Cardiac fibroblast (primary cell): Measurements from ENCODE around the gene LOXL1.

ENCODE experiments used
- DNase-seq, 2 donors: peaks; one replicate each; pipeline versions ENCODE4 v3.0.0 to v3.0.0-alpha.2; 2010; ENCODE audit warnings: low read depth in 2 of 2
- H3K4me3 ChIP-seq, 2 donors: replicated peaks in 1 of 2; 1 replicate in 1 of 2; 2 replicates in 1 of 2; pipeline ENCODE4 v1.5.1; 2011; ENCODE audit warnings: low read depth in 2 of 2, low read length in 2 of 2, mild to moderate bottlenecking in 2 of 2, moderate library complexity in 1 of 2
- TF ChIP-seq, protein P1 (sequence below): IDR thresholded peaks from one replicate; pipeline ENCODE4 v1.5.1; 2011; ENCODE audit warnings: low read depth, mild to moderate bottlenecking, low read length, inconsistent platforms

Gene LOXL1

DNA sequence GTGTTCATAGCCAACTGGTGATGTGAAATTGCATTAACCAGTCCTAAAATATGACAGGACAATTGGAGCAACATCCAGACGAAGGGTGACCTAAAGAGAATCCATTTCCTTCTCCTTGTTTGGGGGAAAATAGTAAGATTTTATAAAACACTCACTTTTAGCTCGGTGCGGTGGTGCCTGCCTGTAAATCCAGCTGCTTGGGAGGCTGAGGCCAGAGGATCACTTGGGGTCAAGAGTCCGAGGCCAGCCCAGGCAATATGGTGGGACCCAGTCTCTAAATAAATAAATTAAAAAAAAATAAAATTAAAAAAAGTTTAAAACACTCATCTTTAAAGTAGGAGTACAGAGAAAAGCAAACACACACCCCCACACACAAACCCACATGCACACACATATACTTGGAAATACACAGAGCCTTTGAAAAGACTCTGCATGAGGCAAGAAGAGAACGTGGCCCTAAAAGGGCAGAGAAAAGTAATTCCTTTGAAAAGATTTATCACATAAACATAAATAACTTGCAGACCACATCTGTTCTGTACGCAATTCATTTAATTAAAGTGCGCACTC is 14.1 kb upstream of the LOXL1 start:
- TF ChIP-seq, protein P1, sequence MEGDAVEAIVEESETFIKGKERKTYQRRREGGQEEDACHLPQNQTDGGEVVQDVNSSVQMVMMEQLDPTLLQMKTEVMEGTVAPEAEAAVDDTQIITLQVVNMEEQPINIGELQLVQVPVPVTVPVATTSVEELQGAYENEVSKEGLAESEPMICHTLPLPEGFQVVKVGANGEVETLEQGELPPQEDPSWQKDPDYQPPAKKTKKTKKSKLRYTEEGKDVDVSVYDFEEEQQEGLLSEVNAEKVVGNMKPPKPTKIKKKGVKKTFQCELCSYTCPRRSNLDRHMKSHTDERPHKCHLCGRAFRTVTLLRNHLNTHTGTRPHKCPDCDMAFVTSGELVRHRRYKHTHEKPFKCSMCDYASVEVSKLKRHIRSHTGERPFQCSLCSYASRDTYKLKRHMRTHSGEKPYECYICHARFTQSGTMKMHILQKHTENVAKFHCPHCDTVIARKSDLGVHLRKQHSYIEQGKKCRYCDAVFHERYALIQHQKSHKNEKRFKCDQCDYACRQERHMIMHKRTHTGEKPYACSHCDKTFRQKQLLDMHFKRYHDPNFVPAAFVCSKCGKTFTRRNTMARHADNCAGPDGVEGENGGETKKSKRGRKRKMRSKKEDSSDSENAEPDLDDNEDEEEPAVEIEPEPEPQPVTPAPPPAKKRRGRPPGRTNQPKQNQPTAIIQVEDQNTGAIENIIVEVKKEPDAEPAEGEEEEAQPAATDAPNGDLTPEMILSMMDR = no peak
- no peak for DNase-seq
- H3K4me3 ChIP-seq = no peak overlapping the region

DNA sequence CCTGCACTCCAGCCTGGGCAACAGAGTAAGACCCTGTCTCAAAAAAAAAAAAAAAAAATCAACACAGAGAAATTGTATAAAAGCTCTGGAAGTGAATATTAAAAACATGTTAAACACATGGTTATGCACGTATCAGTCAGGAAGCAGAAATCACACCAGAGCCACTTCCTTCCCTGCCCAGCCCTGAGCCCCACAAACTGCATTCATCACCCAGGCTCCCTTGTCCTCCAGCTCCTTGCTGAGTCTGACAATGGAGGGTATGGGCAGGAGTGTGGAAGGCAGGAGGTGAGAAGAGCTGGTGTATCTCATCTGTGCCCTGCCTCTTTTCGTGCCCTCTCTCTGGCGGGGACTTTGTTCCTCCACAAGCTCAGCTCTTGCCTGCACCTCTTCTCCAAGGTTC is 12.1 kb upstream of the LOXL1 start:
- H3K4me3 ChIP-seq = no peak overlapping the region
- TF ChIP-seq, protein P1 = no peak

GRCh38 chr15:73915082-73915481 is 11.2 kb upstream of the LOXL1 start:
- DNase-seq = no peak
- TF ChIP-seq, protein P1 = no peak

More for the DNA sequence above, 12.1 kb upstream of the LOXL1 start:
- no peak for DNase-seq

DNA sequence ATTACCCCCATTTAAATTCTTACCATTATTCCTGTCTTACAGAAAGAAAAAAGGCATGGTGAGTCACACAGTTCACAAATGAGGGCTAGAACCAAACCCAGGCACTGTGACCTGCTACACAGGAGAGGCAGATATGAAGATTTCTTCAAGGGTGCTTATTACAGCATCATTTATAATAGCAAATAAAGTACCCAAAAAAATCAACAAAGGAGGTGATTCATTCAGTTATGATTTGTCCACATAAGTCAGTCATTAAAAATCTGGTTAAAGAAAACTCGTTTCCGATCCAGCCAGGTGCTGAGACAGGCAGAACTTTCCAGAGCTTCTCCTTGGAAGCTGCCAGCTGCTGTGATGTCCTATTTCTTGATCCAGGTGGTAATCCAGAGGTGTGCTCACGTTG is 7.5 kb upstream of the LOXL1 start:
- no peak overlapping the region for H3K4me3 ChIP-seq
- TF ChIP-seq, protein P1 = no peak

More at GRCh38 chr15:73915082-73915481, 11.2 kb upstream of the LOXL1 start:
- H3K4me3 ChIP-seq = no peak overlapping the region

DNA sequence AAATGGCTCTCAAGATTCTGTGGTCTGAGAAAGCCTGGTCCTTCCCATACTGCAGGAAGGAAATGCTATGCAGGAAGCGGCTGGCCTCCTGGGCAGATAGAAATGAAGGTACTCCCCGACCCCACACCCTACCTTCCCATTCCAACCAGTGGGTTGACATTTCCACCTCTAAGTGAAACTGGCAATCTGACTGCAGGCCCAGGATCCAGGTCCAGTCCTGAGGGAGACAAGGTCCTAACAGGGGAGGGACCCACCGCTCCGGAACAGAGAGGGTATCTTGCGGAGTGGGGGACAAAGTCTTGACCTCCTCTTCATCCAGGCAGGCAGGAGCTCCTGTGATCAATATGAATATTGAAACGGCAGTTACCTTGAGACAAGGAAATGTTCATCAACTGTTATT is 6.6 kb upstream of the LOXL1 start:
- TF ChIP-seq, protein P1 = no peak
- H3K4me3 ChIP-seq = no peak overlapping the region
- no peak for DNase-seq

More for the DNA sequence above, 7.5 kb upstream of the LOXL1 start:
- no peak for DNase-seq

GRCh38 chr15:73921254-73921925 is 4.9 kb upstream of the LOXL1 start:
- no peak overlapping the region for H3K4me3 ChIP-seq
- DNase-seq = no peak
- TF ChIP-seq, protein P1 = no peak
